Neuronal stem cell (in vitro differentiated cells): ENCODE results near the gene HNF1B.

ENCODE experiments used
- DNase-seq: peaks from one replicate; pipeline ENCODE4 v3.0.0-alpha.2; 2013; ENCODE audit warnings: low spot score
- H2AFZ ChIP-seq: one replicate; pipeline ENCODE4 v1.6.1; 2013; ENCODE audit warnings: mild to moderate bottlenecking, low read length, inconsistent platforms
- H2AK5ac ChIP-seq: 2 replicates; pipeline ENCODE4 v1.6.1; 2013; ENCODE audit warnings: low read depth, mild to moderate bottlenecking, inconsistent platforms, low read length, moderate library complexity, mixed read lengths
- H2BK120ac ChIP-seq: 2 replicates; pipeline ENCODE4 v1.6.1; 2013; ENCODE audit warnings: low read depth, mild to moderate bottlenecking, inconsistent platforms, low read length, moderate library complexity, mixed read lengths
- H2BK12ac ChIP-seq: one replicate; pipeline ENCODE4 v1.6.1; 2013; ENCODE audit warnings: low read length, inconsistent platforms
- H2BK15ac ChIP-seq: 2 replicates; pipeline ENCODE4 v1.6.1; 2013; ENCODE audit warnings: mild to moderate bottlenecking, low read length, inconsistent platforms, mixed read lengths
- H2BK5ac ChIP-seq: one replicate; pipeline ENCODE4 v1.6.1; 2013; ENCODE audit warnings: inconsistent platforms, mild to moderate bottlenecking, low read length, moderate library complexity
- H3K14ac ChIP-seq: one replicate; pipeline ENCODE4 v1.6.1; 2013; ENCODE audit warnings: low read length, inconsistent platforms
- H3K18ac ChIP-seq: 2 replicates; pipeline ENCODE4 v1.6.1; 2013; ENCODE audit warnings: low read length, inconsistent platforms
- H3K23ac ChIP-seq: 2 replicates; pipeline ENCODE4 v1.6.1; 2013; ENCODE audit warnings: low read depth, mild to moderate bottlenecking, mixed read lengths, low read length, inconsistent platforms; ENCODE audit not compliant: poor library complexity
- H3K27ac ChIP-seq: replicated peaks from 3 replicates; pipeline ENCODE4 v1.5.1; 2013; ENCODE audit warnings: low read length, inconsistent platforms
- H3K27me3 ChIP-seq, 3 experiments: 2 replicates each; pipeline ENCODE4 v1.6.1; 2013; ENCODE audit warnings: low read length in 3 of 3, mild to moderate bottlenecking in 2 of 3, inconsistent platforms in 1 of 3, low read depth in 1 of 3, mixed read lengths in 1 of 3, moderate library complexity in 1 of 3; ENCODE audit not compliant: control insufficient read depth in 3 of 3, insufficient read depth in 3 of 3
- H3K36me3 ChIP-seq, 2 donors: replicated peaks in 1 of 2; 2 replicates each; pipeline ENCODE4 v1.6.1; 2013; ENCODE audit warnings: low read length in 2 of 2; ENCODE audit not compliant: control insufficient read depth in 2 of 2, insufficient read depth in 2 of 2
- H3K4ac ChIP-seq: 2 replicates; pipeline ENCODE4 v1.6.1; 2013; ENCODE audit warnings: inconsistent platforms, mild to moderate bottlenecking, low read length, moderate library complexity
- H3K4me1 ChIP-seq, 2 donors: 1 replicate in 1 of 2; 2 replicates in 1 of 2; pipeline ENCODE4 v1.6.1; 2013; ENCODE audit warnings: low read length in 2 of 2, low read depth in 1 of 2; ENCODE audit not compliant: control insufficient read depth in 2 of 2, insufficient read depth in 1 of 2
- H3K4me2 ChIP-seq: one replicate; pipeline ENCODE4 v1.6.1; 2013; ENCODE audit warnings: mild to moderate bottlenecking, low read length, inconsistent platforms; ENCODE audit not compliant: insufficient read depth, poor library complexity, severe bottlenecking
- H3K4me3 ChIP-seq, 2 donors: 2 replicates each; pipeline ENCODE4 v1.5.1; 2013; ENCODE audit warnings: low read length in 2 of 2, mild to moderate bottlenecking in 2 of 2, inconsistent platforms in 1 of 2, moderate library complexity in 1 of 2
- H3K79me1 ChIP-seq: one replicate; pipeline ENCODE4 v1.6.1; 2013; ENCODE audit warnings: low read depth, mild to moderate bottlenecking, inconsistent platforms, low read length, moderate library complexity
- H3K9ac ChIP-seq: one replicate; pipeline ENCODE4 v1.6.1; 2013; ENCODE audit warnings: mild to moderate bottlenecking, low read depth, low read length, inconsistent platforms; ENCODE audit not compliant: poor library complexity
- H3K9me3 ChIP-seq, 2 donors: replicated peaks in 1 of 2; 2 replicates each; pipeline versions ENCODE3 to v1.6.1; 2013; ENCODE audit warnings: low read length in 2 of 2, mild to moderate bottlenecking in 2 of 2, inconsistent platforms in 1 of 2, low read depth in 1 of 2, mixed read lengths in 1 of 2, moderate library complexity in 1 of 2; ENCODE audit not compliant: control insufficient read depth in 2 of 2, insufficient read depth in 1 of 2
- H4K8ac ChIP-seq: one replicate; pipeline ENCODE4 v1.6.1; 2013; ENCODE audit warnings: low read depth, mild to moderate bottlenecking, inconsistent platforms, low read length, moderate library complexity
- H4K91ac ChIP-seq: one replicate; pipeline ENCODE4 v1.6.1; 2013; ENCODE audit warnings: low read length, low read depth, mild to moderate bottlenecking, inconsistent platforms; ENCODE audit not compliant: poor library complexity
- WGBS, 2 donors: extraction: QIAGEN DNeasy Blood & Tissue Kit; methylation state at CpG; one replicate each; pipeline ENCODE4 v1.1.7; 2013; ENCODE audit warnings: missing lambda C conversion rate in 2 of 2, mixed read lengths in 1 of 2; ENCODE audit not compliant: insufficient read length in 2 of 2, insufficient replicate concordance in 1 of 2; ENCODE audit errors: extremely low coverage in 2 of 2; 5-methylcytosine and 5-hydroxymethylcytosine counted together

HNF1B gene

DNA sequence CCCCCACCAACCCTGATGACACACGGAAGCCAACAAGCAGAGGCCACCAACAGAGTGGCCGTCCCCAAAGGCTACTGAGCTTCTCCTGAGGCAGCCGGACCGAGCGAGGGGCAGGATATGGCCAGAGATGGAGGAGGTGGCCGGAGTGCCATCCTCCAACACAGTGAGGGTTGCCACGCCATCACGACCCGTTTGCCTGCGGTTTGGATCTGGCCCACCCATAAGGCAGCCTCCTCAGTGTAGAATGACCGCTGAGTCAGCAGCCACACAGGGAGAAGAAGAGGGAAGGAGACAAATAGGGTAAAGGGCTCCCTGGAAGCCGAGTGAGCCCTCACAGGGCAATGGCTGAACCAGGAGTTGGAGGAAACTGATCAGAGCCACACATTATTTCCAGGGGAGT lies 13.8 kb downstream of the HNF1B start:
- Histone ChIP-seq H2AFZ (no peak overlapping the region), H3K9ac (no peak overlapping the region), H4K91ac (no peak overlapping the region), H3K18ac (peak overlapping the region; percentile 31), H2BK15ac (no peak overlapping the region), H2BK5ac (no peak overlapping the region), H3K79me1 (no peaks in the 10 kb centered on the region), H3K23ac (no peak overlapping the region), H3K4me1 (peaks cover 3 to 24% of the 10 kb centered on the region in 2 donors), H3K4me2 (no peak overlapping the region), H2BK120ac (no peak overlapping the region), H3K14ac (no peak overlapping the region), H3K4ac (no peak overlapping the region), H2AK5ac (peak overlapping the region; percentile 17), H4K8ac (no peak overlapping the region), H3K27ac (no peak overlapping the region), H2BK12ac (no peak overlapping the region), H3K27me3 (peaks cover 0 to 76% (median 12%) of the 10 kb centered on the region in 3 experiments), H3K36me3 (no peaks in the 10 kb centered on the region), H3K9me3 (no peaks in the 10 kb centered on the region), H3K4me3 (no peak overlapping the region)
- no peak for DNase-seq
- WGBS, 2 donors: no CpG with 5 or more reads among the region's 12 CpGs

DNA sequence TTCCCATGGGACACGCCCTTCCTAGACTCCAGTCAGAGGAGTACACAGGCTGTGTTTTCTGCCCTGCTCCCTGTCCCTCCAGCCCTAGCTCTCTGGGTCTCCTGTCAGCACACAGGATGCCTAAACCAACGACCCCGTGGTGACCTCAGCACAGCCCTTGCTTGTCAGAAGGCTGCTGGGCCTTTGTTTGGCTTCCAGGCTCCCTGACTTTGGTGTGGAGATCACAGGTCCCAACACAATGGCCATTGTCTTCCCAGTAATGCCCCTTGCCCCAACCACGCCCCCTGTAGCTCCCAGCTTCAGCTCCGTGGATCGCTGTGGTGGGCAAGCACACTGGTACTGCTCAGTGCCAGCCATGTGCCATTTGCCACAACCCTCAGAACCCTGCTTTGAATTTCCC lies 15.0 kb downstream of the HNF1B start:
- Histone ChIP-seq H3K14ac (no peak overlapping the region), H3K9ac (no peak overlapping the region), H4K8ac (no peak overlapping the region), H3K4me3 (no peak overlapping the region), H3K4ac (no peak overlapping the region), H3K27ac (no peak overlapping the region), H3K23ac (no peak overlapping the region), H2AK5ac (no peak overlapping the region), H2BK12ac (no peak overlapping the region), H3K9me3 (no peaks in the 10 kb centered on the region), H3K79me1 (no peaks in the 10 kb centered on the region), H3K4me2 (no peak overlapping the region), H2AFZ (no peak overlapping the region), H3K36me3 (no peaks in the 10 kb centered on the region), H3K4me1 (peaks cover 3 to 32% of the 10 kb centered on the region in 2 donors), H3K18ac (no peak overlapping the region), H2BK5ac (no peak overlapping the region), H2BK15ac (no peak overlapping the region), H4K91ac (no peak overlapping the region), H3K27me3 (peaks cover 0 to 77% (median 12%) of the 10 kb centered on the region in 3 experiments), H2BK120ac (no peak overlapping the region)
- peak; percentile 75 for DNase-seq
- no CpG with 5 or more reads among the region's 6 CpGs for WGBS, 2 donors

DNA sequence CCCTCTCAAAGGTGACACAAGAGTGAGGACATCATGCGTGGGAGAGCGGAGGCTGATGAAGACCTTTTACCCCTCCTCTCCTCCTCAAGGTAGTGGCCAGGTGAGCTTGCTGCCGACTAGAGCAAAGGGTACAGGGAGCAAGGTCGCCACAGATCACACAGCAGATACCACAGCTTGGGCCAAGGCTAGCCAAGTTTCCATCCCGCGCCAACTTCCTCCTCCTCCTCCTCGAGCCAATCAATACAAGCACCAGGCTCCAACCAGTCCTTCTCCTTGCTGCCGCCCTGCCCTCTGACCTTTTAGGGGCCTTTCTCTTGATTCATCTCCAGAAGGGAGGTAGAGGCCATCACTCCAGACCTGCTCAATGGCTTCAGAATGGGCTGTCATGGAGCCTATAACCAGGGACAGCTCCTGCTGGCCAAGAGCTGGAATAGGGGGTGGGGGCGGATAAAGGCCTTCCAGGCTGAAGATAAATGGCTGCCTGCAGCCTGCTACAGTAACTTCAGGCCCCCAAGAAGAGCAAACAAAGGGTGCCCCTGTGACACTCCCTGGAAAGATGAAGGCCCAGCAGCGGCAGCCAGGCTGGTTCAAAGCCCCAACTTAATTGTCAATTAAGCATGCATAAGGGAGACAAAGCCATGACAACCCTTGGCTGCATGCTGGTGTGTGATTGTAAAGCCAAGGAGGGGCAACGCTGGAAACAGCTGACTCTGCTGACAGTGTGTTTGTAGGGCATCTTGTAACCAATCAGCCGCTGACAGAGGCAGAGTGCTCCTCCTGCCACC lies 17.8 kb downstream of the HNF1B start:
- H3K23ac ChIP-seq: no peak overlapping the region
- H3K27ac ChIP-seq: no peak overlapping the region
- H3K9me3 ChIP-seq: no peaks in the 10 kb centered on the region
- H3K27me3 ChIP-seq: peaks cover 0 to 62% (median 12%) of the 10 kb centered on the region in 3 experiments
- no peak overlapping the region for H2BK120ac ChIP-seq
- H3K36me3 ChIP-seq: no peaks in the 10 kb centered on the region
- H3K79me1 ChIP-seq: no peaks in the 10 kb centered on the region
- H3K9ac ChIP-seq: no peak overlapping the region
- no peak overlapping the region for H2BK15ac ChIP-seq
- no peak overlapping the region for H4K91ac ChIP-seq
- no peak overlapping the region for H3K4me3 ChIP-seq
- H3K4ac ChIP-seq: no peak overlapping the region
- no peak overlapping the region for H2AK5ac ChIP-seq
- no peak overlapping the region for H3K18ac ChIP-seq
- no CpG with 5 or more reads among the region's 12 CpGs for WGBS, 2 donors
- no peak overlapping the region for H4K8ac ChIP-seq
- no peak overlapping the region for H2BK5ac ChIP-seq
- peaks cover 3 to 32% of the 10 kb centered on the region in 2 donors for H3K4me1 ChIP-seq
- no peak overlapping the region for H2AFZ ChIP-seq
- no peak for DNase-seq
- H3K4me2 ChIP-seq: no peak overlapping the region
- no peak overlapping the region for H3K14ac ChIP-seq
- no peak overlapping the region for H2BK12ac ChIP-seq

DNA sequence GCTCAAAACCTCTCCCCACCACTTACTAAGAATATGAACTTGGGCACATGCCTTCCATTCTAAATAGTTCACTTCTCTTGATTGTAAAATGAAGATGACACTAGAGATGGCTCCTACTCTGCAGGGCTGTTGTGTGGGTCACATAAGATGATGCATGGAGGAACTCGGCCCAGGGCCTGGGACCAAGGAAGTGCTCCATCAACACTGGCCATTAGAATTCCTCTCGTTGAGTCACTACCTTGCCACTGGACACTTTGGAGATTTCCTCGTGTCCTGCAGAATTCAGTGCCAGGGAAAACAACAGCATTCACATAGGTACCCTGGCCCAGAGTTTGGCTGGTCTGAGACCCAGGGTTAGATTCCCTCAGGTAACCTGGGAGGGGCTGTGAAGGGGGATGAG lies 18.6 kb downstream of the HNF1B start:
- no peak overlapping the region for H2BK15ac ChIP-seq
- H3K27ac ChIP-seq: no peak overlapping the region
- H4K8ac ChIP-seq: no peak overlapping the region
- H3K14ac ChIP-seq: no peak overlapping the region
- no peak overlapping the region for H2AK5ac ChIP-seq
- no peak overlapping the region for H3K4me2 ChIP-seq
- no CpG with 5 or more reads among the region's 3 CpGs for WGBS, 2 donors
- no peak overlapping the region for H3K23ac ChIP-seq
- H3K4me1 ChIP-seq: peaks cover 3 to 32% of the 10 kb centered on the region in 2 donors
- no peak overlapping the region for H3K4ac ChIP-seq
- H3K4me3 ChIP-seq: no peak overlapping the region
- no peak overlapping the region for H2AFZ ChIP-seq
- no peak overlapping the region for H3K9ac ChIP-seq
- no peak overlapping the region for H4K91ac ChIP-seq
- no peak overlapping the region for H2BK5ac ChIP-seq
- DNase-seq: no peak
- H2BK12ac ChIP-seq: no peak overlapping the region
- no peak overlapping the region for H3K18ac ChIP-seq
- peaks cover 0 to 54% (median 6%) of the 10 kb centered on the region in 3 experiments for H3K27me3 ChIP-seq
- H3K36me3 ChIP-seq: no peaks in the 10 kb centered on the region
- H3K9me3 ChIP-seq: no peaks in the 10 kb centered on the region
- H2BK120ac ChIP-seq: no peak overlapping the region
- H3K79me1 ChIP-seq: no peaks in the 10 kb centered on the region
